GM12892 (cell line): ENCODE results near the gene PPM1H.

Source experiments
- POLR2AphosphoS5 ChIP-seq: IDR thresholded peaks from 2 replicates; pipeline ENCODE4 v1.6.1; 2011; ENCODE audit warnings: low read depth, low read length, control low read depth
- TAF1 ChIP-seq: IDR thresholded peaks from 2 replicates; pipeline ENCODE4 v1.6.1; 2011; ENCODE audit warnings: low read depth, mild to moderate bottlenecking, control low read depth, low read length, borderline replicate concordance

- TF ChIP-seq TAF1, result no peak
- TF ChIP-seq POLR2AphosphoS5, result no peak
These were observed 232.0 kb downstream of the PPM1H start for GRCh38 chr12:62703011-62703380.
